H1 (cell line): ENCODE measurements around the gene BCAR3. TPM values are rescaled to one million over a fixed set of nuclear protein-coding genes. Genes with fewer than 3 reads are reported as not detected.

ENCODE experiments used
- CTCF ChIA-PET: fragments of 300-600 bp; sonication (Branson Sonifier 250); formaldehyde crosslinking; loops from one replicate; lab custom pipeline; 2021; ENCODE audit not compliant: partially characterized antibody; lab: Charles Lee
- POLR2A ChIA-PET: fragments of 300-600 bp; sonication (Branson Sonifier 250); formaldehyde crosslinking; loops from one replicate; lab custom pipeline; 2021; ENCODE audit warnings: inconsistent platforms; ENCODE audit not compliant: partially characterized antibody; lab: Charles Lee
- DNase-seq, 2 experiments: peaks; one replicate each; pipeline versions ENCODE4 v3.0.0 to v3.0.0-alpha.2; 2010 to 2022; ENCODE audit warnings: low spot score in 2 of 2, low read depth in 1 of 2, mixed read lengths in 1 of 2
- FAIRE-seq: peaks from 2 replicates; lab custom pipeline; 2011; peaks lifted over from hg19 to GRCh38; lab: Jason Lieb, UNC
- H2AFZ ChIP-seq: 2 replicates; pipeline ENCODE4 v1.8.1; 2012; ENCODE audit warnings: low read length, inconsistent platforms
- H2AK5ac ChIP-seq: 2 replicates; pipeline ENCODE4 v1.6.1; 2013; ENCODE audit warnings: low read depth, low read length
- H2BK120ac ChIP-seq: replicated peaks from 2 replicates; pipeline ENCODE3; 2013; ENCODE audit warnings: low read depth, low read length, inconsistent platforms
- H2BK12ac ChIP-seq: 2 replicates; pipeline ENCODE4 v1.6.1; 2013; ENCODE audit warnings: low read depth, low read length
- H2BK15ac ChIP-seq: 2 replicates; pipeline ENCODE4 v1.6.1; 2013; ENCODE audit warnings: low read length
- H2BK20ac ChIP-seq: 2 replicates; pipeline ENCODE4 v1.6.1; 2013; ENCODE audit warnings: low read length
- H2BK5ac ChIP-seq: 2 replicates; pipeline ENCODE4 v1.6.1; 2013; ENCODE audit warnings: low read depth, low read length
- H3K14ac ChIP-seq: 2 replicates; pipeline ENCODE4 v1.6.1; 2013; ENCODE audit warnings: inconsistent platforms; ENCODE audit not compliant: insufficient read length
- H3K18ac ChIP-seq: 2 replicates; pipeline ENCODE4 v1.6.1; 2013; ENCODE audit warnings: low read length; ENCODE audit errors: extremely low read depth
- H3K23ac ChIP-seq: 2 replicates; pipeline ENCODE4 v1.6.1; 2013; ENCODE audit warnings: inconsistent platforms; ENCODE audit not compliant: insufficient read length
- H3K23me2 ChIP-seq: 2 replicates; pipeline ENCODE4 v1.6.1; 2013; ENCODE audit warnings: low read depth, low read length
- H3K27ac ChIP-seq: 2 replicates; pipeline ENCODE4 v1.6.1; 2011; ENCODE audit warnings: low read depth, low read length, inconsistent platforms
- H3K27me3 ChIP-seq, 4 experiments: replicated peaks in 1 of 4; 1 replicate in 1 of 4; 2 replicates in 3 of 4; pipeline versions ENCODE4 v1.6.1 to v1.8.1; 2011 to 2013; ENCODE audit warnings: low read length in 3 of 4, mild to moderate bottlenecking in 3 of 4, inconsistent platforms in 2 of 4, mixed read lengths in 2 of 4, moderate library complexity in 1 of 4; ENCODE audit not compliant: control insufficient read depth in 3 of 4, insufficient read depth in 3 of 4; ENCODE audit errors: extremely low read depth in 1 of 4
- H3K36me3 ChIP-seq, 4 experiments: 2 replicates each; pipeline versions ENCODE4 v1.6.1 to v1.8.1; 2011 to 2013; ENCODE audit warnings: mild to moderate bottlenecking in 4 of 4, low read length in 3 of 4, moderate library complexity in 2 of 4, control low read depth in 1 of 4, inconsistent platforms in 1 of 4; ENCODE audit not compliant: insufficient read depth in 4 of 4, control insufficient read depth in 2 of 4
- H3K4ac ChIP-seq: replicated peaks from 2 replicates; pipeline ENCODE3; 2013; ENCODE audit warnings: low read length, low read depth, mixed read lengths, inconsistent platforms; ENCODE audit not compliant: insufficient read length
- H3K4me1 ChIP-seq, 4 experiments: replicated peaks in 1 of 4; 1 replicate in 1 of 4; 2 replicates in 3 of 4; pipeline versions ENCODE4 v1.6.1 to v1.8.1; 2011 to 2013; ENCODE audit warnings: low read length in 3 of 4, inconsistent platforms in 2 of 4, mixed read lengths in 1 of 4; ENCODE audit not compliant: insufficient read depth in 4 of 4, control insufficient read depth in 3 of 4
- H3K4me2 ChIP-seq, 2 experiments: 2 replicates each; pipeline versions ENCODE4 v1.6.1 to v1.8.1; 2011 to 2013; ENCODE audit warnings: low read depth in 2 of 2, low read length in 2 of 2, control low read depth in 1 of 2, inconsistent platforms in 1 of 2, mild to moderate bottlenecking in 1 of 2; ENCODE audit not compliant: insufficient read depth in 1 of 2
- H3K4me3 ChIP-seq, 4 experiments: fragments of 200-600, 300-600 bp in 1 of 4; sonication (generic), shearing (Covaris generic), sonication (Bioruptor Twin) in 1 of 4; 2 replicates each; pipeline versions ENCODE4 v1.5.1 to v1.8.1; 2011 to 2016; ENCODE audit warnings: low read length in 4 of 4, low read depth in 3 of 4, control low read depth in 2 of 4, inconsistent platforms in 2 of 4, mild to moderate bottlenecking in 2 of 4, mixed read lengths in 1 of 4, moderate library complexity in 1 of 4; ENCODE audit not compliant: insufficient read depth in 2 of 4; ENCODE audit errors: extremely low read depth in 1 of 4
- H3K56ac ChIP-seq: replicated peaks from 2 replicates; pipeline ENCODE3; 2013; ENCODE audit warnings: low read depth, mild to moderate bottlenecking, mixed read lengths, low read length, inconsistent platforms; ENCODE audit not compliant: insufficient read length
- H3K79me1 ChIP-seq: 2 replicates; pipeline ENCODE4 v1.6.1; 2013; ENCODE audit warnings: low read depth, low read length, control low read depth
- H3K79me2 ChIP-seq, 2 experiments: 2 replicates each; pipeline versions ENCODE4 v1.6.1 to v1.8.1; 2012 to 2013; ENCODE audit warnings: low read length in 2 of 2, mild to moderate bottlenecking in 2 of 2, inconsistent platforms in 1 of 2; ENCODE audit not compliant: insufficient read depth in 2 of 2, control insufficient read depth in 1 of 2
- H3K9ac ChIP-seq, 4 experiments: replicated peaks in 1 of 4; 1 replicate in 1 of 4; 2 replicates in 3 of 4; pipeline versions ENCODE4 v1.6.1 to v1.8.1; 2011 to 2013; ENCODE audit warnings: low read depth in 3 of 4, low read length in 3 of 4, control low read depth in 2 of 4, mild to moderate bottlenecking in 2 of 4, moderate library complexity in 2 of 4, inconsistent platforms in 1 of 4; ENCODE audit errors: extremely low read depth in 1 of 4
- H3K9me3 ChIP-seq, 2 experiments: 2 replicates each; pipeline versions ENCODE4 v1.6.1 to v1.8.1; 2012 to 2013; ENCODE audit warnings: mild to moderate bottlenecking in 2 of 2, moderate library complexity in 2 of 2, control low read depth in 1 of 2, inconsistent platforms in 1 of 2, low read depth in 1 of 2, low read length in 1 of 2, mixed read lengths in 1 of 2; ENCODE audit not compliant: insufficient read depth in 2 of 2
- H4K20me1 ChIP-seq, 2 experiments: replicated peaks in 1 of 2; 2 replicates each; pipeline versions ENCODE3 to v1.8.1; 2011 to 2013; ENCODE audit warnings: inconsistent platforms in 2 of 2, low read length in 2 of 2, mild to moderate bottlenecking in 1 of 2; ENCODE audit not compliant: insufficient read depth in 2 of 2, control insufficient read depth in 1 of 2
- H4K5ac ChIP-seq: 2 replicates; pipeline ENCODE4 v1.6.1; 2013; ENCODE audit warnings: low read length, low read depth, mixed read lengths, inconsistent platforms; ENCODE audit not compliant: insufficient read length
- H4K8ac ChIP-seq: 2 replicates; pipeline ENCODE4 v1.8.0; 2013; ENCODE audit warnings: mild to moderate bottlenecking, moderate library complexity, low read length, inconsistent platforms; ENCODE audit not compliant: insufficient read depth; ENCODE audit errors: extremely low read depth
- H4K91ac ChIP-seq: replicated peaks from 2 replicates; pipeline ENCODE3; 2013; ENCODE audit warnings: low read length, mixed read lengths, inconsistent platforms; ENCODE audit not compliant: insufficient read length
- ATF2 ChIP-seq: IDR thresholded peaks from 2 replicates; pipeline ENCODE4 v1.6.1; 2012; ENCODE audit warnings: low read length, inconsistent platforms
- CHD1 ChIP-seq: IDR thresholded peaks from 2 replicates; pipeline ENCODE4 v1.6.1; 2012; ENCODE audit warnings: low read depth, low read length, improper control_type of control experiment
- EZH2 ChIP-seq: fragments of 200-600 bp; sonication (generic); IDR thresholded peaks from 2 replicates; pipeline ENCODE4 v1.7.1; 2012; ENCODE audit warnings: low read depth, mild to moderate bottlenecking, moderate library complexity, low read length, inconsistent platforms; ENCODE audit not compliant: severe bottlenecking
- HDAC2 ChIP-seq, 2 experiments: fragments of 300-600 bp in 1 of 2; sonication (generic) in 1 of 2; IDR thresholded peaks; 2 replicates each; pipeline ENCODE4 v1.6.1; 2011 to 2012; ENCODE audit warnings: low read depth in 2 of 2, low read length in 2 of 2, mild to moderate bottlenecking in 2 of 2, moderate library complexity in 2 of 2, borderline replicate concordance in 1 of 2, inconsistent platforms in 1 of 2
- KDM1A ChIP-seq: fragments of 200-600, 300-600 bp; sonication (generic); IDR thresholded peaks from 2 replicates; pipeline ENCODE4 v1.7.1; 2016; ENCODE audit warnings: mild to moderate bottlenecking, low read length, borderline replicate concordance
- KDM4A ChIP-seq: IDR thresholded peaks from one replicate; pipeline ENCODE4 v1.7.1; 2012; ENCODE audit warnings: low read depth, mild to moderate bottlenecking, moderate library complexity, low read length, inconsistent platforms; ENCODE audit not compliant: severe bottlenecking
- KDM5A ChIP-seq: fragments of 200-600 bp; IDR thresholded peaks from 2 replicates; pipeline ENCODE4 v1.7.1; 2012; ENCODE audit warnings: mild to moderate bottlenecking, low read length, inconsistent platforms, mixed read lengths
- NANOG ChIP-seq: IDR thresholded peaks from 2 replicates; pipeline ENCODE4 v1.6.1; 2011; ENCODE audit warnings: low read length, low read depth, mild to moderate bottlenecking, inconsistent platforms; ENCODE audit not compliant: insufficient read depth, poor library complexity, severe bottlenecking
- SAP30 ChIP-seq: fragments of 300-600 bp; sonication (generic); IDR thresholded peaks from 2 replicates; pipeline ENCODE4 v1.7.1; 2012; ENCODE audit warnings: low read length, moderate library complexity, mild to moderate bottlenecking, inconsistent platforms; ENCODE audit not compliant: insufficient read depth, insufficient replicate concordance
- SRF ChIP-seq: IDR thresholded peaks from 2 replicates; pipeline ENCODE4 v1.6.1; 2011; ENCODE audit warnings: mild to moderate bottlenecking, low read depth, low read length, moderate library complexity
- TAF7 ChIP-seq: optimal IDR thresholded peaks from 2 replicates; pipeline ENCODE3; 2011; ENCODE audit warnings: low read depth, mild to moderate bottlenecking, inconsistent platforms, low read length, moderate library complexity, borderline replicate concordance
- WGBS, 2 experiments: shearing (Covaris generic) in 1 of 2; methylation state at CpG; one replicate each; pipeline versions ENCODE4 v1.1.6 to v1.1.7; 2013 to 2015; ENCODE audit warnings: low lambda C conversion rate in 2 of 2, mixed read lengths in 2 of 2, inconsistent platforms in 1 of 2, low coverage in 1 of 2, missing lambda C conversion rate in 1 of 2; ENCODE audit not compliant: insufficient replicate concordance in 2 of 2, insufficient coverage in 1 of 2, insufficient read length in 1 of 2; ENCODE audit errors: extremely low coverage in 1 of 2, missing lambda C conversion rate in 1 of 2; 5-methylcytosine and 5-hydroxymethylcytosine counted together
- polyA plus RNA-seq, 7 experiments: library from polyadenylated mRNA; depleted of rRNA in 3 of 7; stranded (reverse) in 5 of 7; unstranded in 2 of 7; fragments of >200 nt in 5 of 7; fragments of 200-250 nt in 2 of 7; gene quantifications; 1 replicate in 5 of 7; 2 replicates in 1 of 7; 4 replicates in 1 of 7; pipeline versions ENCODE4 v1.2.1 to v1.2.3, GENCODE V29; 2011 to 2013; ENCODE audit warnings: missing spikeins in 2 of 7, mixed read lengths in 2 of 7
- total RNA-seq: library from RNA; stranded (reverse); fragmentation: NEBNext Ultra II Directional; extraction: Animal tissue kit (Norgen Biotek cat#: 25700); gene quantifications from 2 replicates; pipeline ENCODE4 v1.2.1, GENCODE V29; 2021

Gene BCAR3
- total and polyA plus RNA-seq, 2 of the 8 experiments (the other 6 are each of a cell fraction or from before 2014, with no cell fraction given): 5.6 to 9.2 TPM

- POLR2A ChIA-PET: no interaction called here
- no peak overlapping the region for H2BK20ac ChIP-seq
Observed at GRCh38 chr1:93528412-93528811, 153.2 kb downstream of the BCAR3 start.

More at GRCh38 chr1:93528412-93528811, 153.2 kb downstream of the BCAR3 start:
- Histone ChIP-seq H3K36me3 (peaks cover 0 to 66% (median 16%) of the 10 kb centered on the region in 4 experiments; a peak in 5 of 8 replicates), H4K20me1 (peaks cover 2% of the 10 kb centered on the region in 2 experiments), H4K5ac (no peak overlapping the region), H3K4me1 (no peaks in the 10 kb centered on the region), H3K79me2 (peaks cover 0 to 8% of the 10 kb centered on the region in 2 experiments; a peak in 2 of 4 replicates), H3K27ac (no peak overlapping the region), H2BK120ac (no peak overlapping the region), H3K23me2 (no peaks in the 10 kb centered on the region), H2BK12ac (no peak overlapping the region), H2AK5ac (no peak overlapping the region), H3K4me3 (no peak overlapping the region), H3K14ac (no peak overlapping the region), H3K18ac (no peak overlapping the region), H3K9ac (no peak overlapping the region), H4K91ac (no peak overlapping the region), H3K4ac (no peak overlapping the region), H3K4me2 (no peak overlapping the region), H3K27me3 (no peaks in the 10 kb centered on the region), H4K8ac (no peak overlapping the region), H2BK5ac (no peak overlapping the region), H3K9me3 (no peaks in the 10 kb centered on the region), H2AFZ (no peak overlapping the region), H2BK15ac (no peak overlapping the region), H3K79me1 (no peaks in the 10 kb centered on the region), H3K23ac (no peak overlapping the region), H3K56ac (no peak overlapping the region)
- FAIRE-seq (no peak), DNase-seq (no peak)
- CTCF ChIA-PET: no interaction called here
- TF ChIP-seq SAP30 (no peak), TAF7 (no peak), KDM1A (no peak), SRF (no peak), HDAC2 (IDR thresholded peaks at IDR 0.05; ENCODE audit: borderline replicate concordance in 1 of 2, low read depth in 2 of 2, low read length in 2 of 2) (no peak), EZH2 (no peak), ATF2 (no peak), KDM4A (no peak), KDM5A (no peak), CHD1 (no peak), NANOG (no peak)
- 95% methylated on average over 1 of the region's 1 CpG; no CpG with 5 or more reads in 1 of the 2 experiments for WGBS, 2 experiments
